GM12865 (cell line): Measurements from ENCODE around the gene NIFK.

Experiments used
- DNase-seq: peaks from one replicate; pipeline ENCODE4 v3.0.0; 2010; ENCODE audit warnings: low read depth
- H3K4me3 ChIP-seq: 2 replicates; pipeline ENCODE4 v1.5.1; 2011; ENCODE audit warnings: mild to moderate bottlenecking, low read depth, low read length, control low read depth
- CTCF ChIP-seq: IDR thresholded peaks from 2 replicates; pipeline ENCODE4 v1.5.1; 2011; ENCODE audit warnings: low read length, control low read depth, low read depth, inconsistent platforms; ENCODE audit not compliant: insufficient read depth; ENCODE audit errors: missing control alignments

NIFK gene

DNA sequence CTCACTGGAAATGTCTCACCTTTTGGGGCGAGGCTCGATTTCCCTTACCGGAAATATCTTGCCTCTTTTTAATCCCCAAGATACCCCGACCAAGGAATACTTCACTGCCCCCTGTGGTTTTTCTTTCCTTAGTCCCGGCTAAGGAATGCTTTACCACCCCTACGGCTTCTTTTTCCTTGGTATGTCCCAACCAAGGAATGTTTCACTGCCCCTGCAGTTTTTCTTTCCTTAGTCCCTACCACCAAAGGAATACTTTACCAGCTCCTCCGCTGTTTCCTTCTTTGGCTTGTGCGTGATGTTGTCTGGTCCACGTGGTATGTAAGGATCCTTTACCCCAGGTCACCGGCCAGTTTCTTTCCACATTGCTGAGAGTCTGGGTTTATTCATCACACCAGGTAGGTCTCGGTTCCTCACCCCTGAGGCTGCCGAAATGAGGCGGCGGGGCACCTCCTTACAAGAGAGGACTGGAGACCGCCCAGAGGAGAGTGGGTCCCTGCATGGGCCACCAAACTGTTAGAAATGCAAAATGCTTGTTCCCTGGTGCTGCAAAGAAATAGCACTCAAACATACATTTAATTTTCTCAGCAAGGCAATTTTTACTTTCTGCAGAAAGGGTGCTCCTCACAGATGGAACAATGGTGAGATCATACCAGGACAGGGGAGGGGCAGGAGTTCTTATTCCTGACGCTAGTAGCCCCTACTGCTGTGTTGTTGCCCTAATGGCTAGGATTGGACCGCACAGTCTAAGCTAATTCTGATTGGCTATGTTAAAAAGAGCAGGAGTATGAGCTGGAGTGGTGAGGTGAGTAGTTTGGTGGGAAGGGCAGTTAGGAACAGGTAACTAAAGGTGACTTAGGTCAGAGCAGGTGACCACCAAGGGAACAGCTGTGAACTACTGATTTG, 54.0 kb downstream of the NIFK start:
- TF ChIP-seq CTCF: no peak
- no peak for DNase-seq
- H3K4me3 ChIP-seq: no peak overlapping the region

GRCh38 chr2:121677855-121678254, 58.8 kb downstream of the NIFK start:
- no peak for TF ChIP-seq CTCF
- no peak overlapping the region for H3K4me3 ChIP-seq
- no peak for DNase-seq
